ENCODE results near the gene RPTN. TPM values are rescaled to one million over a fixed set of nuclear protein-coding genes. Genes with fewer than 3 reads are reported as not detected.

The RPTN gene
- polyA plus RNA-seq, 1 of the 3 experiments (the other 2 are of a cell fraction): not detected

- POLR2A ChIA-PET: no interaction called here
- Histone ChIP-seq H3F3A (replicated peaks; ENCODE audit: insufficient read depth) (no peaks in the 10 kb centered on the region), H3K4me2 (no peak overlapping the region), H3K27me3 (ENCODE audit: insufficient read depth) (no peaks in the 10 kb centered on the region), H4K20me1 (ENCODE audit: insufficient read depth) (no peaks in the 10 kb centered on the region), H3K9ac (no peak overlapping the region), H3K36me3 (replicated peaks in 1 of 2; ENCODE audit: control insufficient read depth in 1 of 2, insufficient read depth in 2 of 2, low read length in 1 of 2) (no peaks in the 10 kb centered on the region), H3K9me3 (no peaks in the 10 kb centered on the region), H2AFZ (ENCODE audit: low read depth) (no peak overlapping the region), H3K4me3 (ENCODE audit: low read depth in 2 of 2, low read length in 1 of 2) (no peak overlapping the region), H3K4me1 (ENCODE audit: control insufficient read depth in 1 of 2, insufficient read depth in 2 of 2, low read depth in 1 of 2, low read length in 1 of 2) (peaks cover 0 to 6% of the 10 kb centered on the region in 2 experiments; a peak in 2 of 4 replicates), H3K27ac (ENCODE audit: low read depth in 2 of 2, low read length in 1 of 2) (no peak overlapping the region), H3K79me2 (ENCODE audit: insufficient read depth) (no peaks in the 10 kb centered on the region), H3K9me2 (no peaks in the 10 kb centered on the region)
- WGBS (ENCODE audit: low lambda C conversion rate): 14% methylated on average over 5 of the region's 5 CpGs
- CTCF ChIA-PET: interaction anchor here (1.1 kb wide), 1 partner anchor 15 kb away, joined by 3 read pairs; no protein-coding TSS in a partner anchor
- no peak for TF ChIP-seq TAF1 (IDR thresholded peaks at IDR 0.05; ENCODE audit: borderline replicate concordance, low read depth, low read length)
- no peak for TF ChIP-seq CTCF (IDR thresholded peaks at IDR 0.05)
- no peak for DNase-seq
Measured at GRCh38 chr1:152170287-152170905, 11.4 kb upstream of the RPTN start.

GRCh38 chr1:152169366-152170025 is 10.5 kb upstream of the RPTN start:
- Histone ChIP-seq H3F3A (replicated peaks; ENCODE audit: insufficient read depth) (no peaks in the 10 kb centered on the region), H3K27ac (ENCODE audit: low read depth in 2 of 2, low read length in 1 of 2) (no peak overlapping the region), H2AFZ (ENCODE audit: low read depth) (no peak overlapping the region; the same call in 1 of the 2 replicates), H3K4me2 (no peak overlapping the region), H3K4me3 (ENCODE audit: low read depth in 2 of 2, low read length in 1 of 2) (no peak overlapping the region), H4K20me1 (ENCODE audit: insufficient read depth) (no peaks in the 10 kb centered on the region), H3K27me3 (ENCODE audit: insufficient read depth) (no peaks in the 10 kb centered on the region), H3K36me3 (replicated peaks in 1 of 2; ENCODE audit: control insufficient read depth in 1 of 2, insufficient read depth in 2 of 2, low read length in 1 of 2) (no peaks in the 10 kb centered on the region), H3K4me1 (ENCODE audit: control insufficient read depth in 1 of 2, insufficient read depth in 2 of 2, low read depth in 1 of 2, low read length in 1 of 2) (peaks cover 0 to 6% of the 10 kb centered on the region in 2 experiments; a peak in 2 of 4 replicates), H3K9ac (no peak overlapping the region), H3K79me2 (ENCODE audit: insufficient read depth) (no peaks in the 10 kb centered on the region), H3K9me2 (no peaks in the 10 kb centered on the region), H3K9me3 (no peaks in the 10 kb centered on the region)
- no peak for DNase-seq
- ChIA-PET POLR2A (no interaction called here), CTCF (no interaction called here)
- TF ChIP-seq EZH2phosphoT487 (IDR thresholded peaks at IDR 0.05; ENCODE audit: borderline replicate concordance, low read depth) (no peak), GATA2 (CRISPR knock-in tag; IDR thresholded peaks at IDR 0.05) (no peak), RAD21 (IDR thresholded peaks at IDR 0.05; ENCODE audit: low read length) (no peak), JUND (IDR thresholded peaks at IDR 0.05) (no peak), IRF3 (IDR thresholded peaks at IDR 0.05; ENCODE audit: low read depth, low read length) (no peak), TCF12 (IDR thresholded peaks at IDR 0.05) (no peak), POLR2AphosphoS5 (IDR thresholded peaks at IDR 0.05; ENCODE audit: low read depth, low read length) (no peak), ZBTB33 (IDR thresholded peaks at IDR 0.05; ENCODE audit: borderline replicate concordance, low read depth) (no peak), MXI1 (IDR thresholded peaks at IDR 0.05; ENCODE audit: low read depth, low read length) (no peak), RXRA (IDR thresholded peaks at IDR 0.05; ENCODE audit: borderline replicate concordance, low read depth) (no peak), EP300 (IDR thresholded peaks at IDR 0.05; ENCODE audit: borderline replicate concordance in 1 of 2, low read depth in 1 of 2, low read length in 1 of 2) (no peak)
- WGBS (ENCODE audit: low lambda C conversion rate): 23% methylated on average over 4 of the region's 4 CpGs

Data from SK-N-SH (cell line).